Measurements from ENCODE around the gene CNTNAP2.

- no peak for TF ChIP-seq CTCF (IDR thresholded peaks at IDR 0.05)
- TF ChIP-seq POLR2AphosphoS5 (IDR thresholded peaks at IDR 0.05) = no peak
- TF ChIP-seq POLR2A (IDR thresholded peaks at IDR 0.05) = no peak
Observed at GRCh38 chr7:146626912-146627311, 510.3 kb downstream of the CNTNAP2 start.

All from suprapubic skin (tissue), 4 donors.